Vagina (tissue), 2 donors: ENCODE data around the gene GLT1D1.

Experiments used
- CTCF ChIP-seq, 3 experiments: fragments of 450-650 bp in 2 of 3; fragments of 200-600 bp in 1 of 3; sonication (generic) in 1 of 3; IDR thresholded peaks; one replicate each; pipeline ENCODE4 v1.5.1; 2017 to 2019; ENCODE audit warnings: antibody characterized with exemption in 3 of 3, mild to moderate bottlenecking in 2 of 3, moderate library complexity in 2 of 3
- POLR2A ChIP-seq, 2 donors: fragments of 450-650 bp; IDR thresholded peaks; one replicate each; pipeline ENCODE4 v1.6.1; 2017; ENCODE audit warnings: antibody characterized with exemption in 2 of 2, mild to moderate bottlenecking in 2 of 2, moderate library complexity in 2 of 2

- no peak for TF ChIP-seq CTCF (IDR thresholded peaks at IDR 0.05)
- TF ChIP-seq POLR2A (IDR thresholded peaks at IDR 0.05): no peak
These were observed 33.0 kb upstream of the GLT1D1 start for GRCh38 chr12:128820253-128820652.
